ENCODE data around the gene ATXN7L3. TPM values are rescaled to one million over a fixed set of nuclear protein-coding genes. Genes with fewer than 3 reads are reported as not detected.

The ATXN7L3 gene
- total RNA-seq, 4 donors from 2014 or later = 4.6 to 98.4 (median 36.2) TPM

- Histone ChIP-seq H3K27ac (peak overlapping the region; percentile 28 to 65), H3K4me1 (peaks cover 0 to 14% of the 10 kb centered on the region in 2 donors), H3K27me3 (no peaks in the 10 kb centered on the region), H3K9me3 (no peaks in the 10 kb centered on the region), H3K36me3 (no peaks in the 10 kb centered on the region), H3K4me3 (no peak overlapping the region)
- TF ChIP-seq POLR2A (IDR thresholded peaks at IDR 0.05) (no peak), CTCF (IDR thresholded peaks at IDR 0.05) (no peak)
- no peak for DNase-seq
- intact Hi-C loops (cut with DNase I; ENCODE audit: low total_unique reads) = loop anchor here (5.0 kb wide), 1 partner anchor 122 kb away; no protein-coding TSS in a partner anchor
Observed at GRCh38 chr17:44209786-44210341, 10.2 kb upstream of the ATXN7L3 start.

DNA sequence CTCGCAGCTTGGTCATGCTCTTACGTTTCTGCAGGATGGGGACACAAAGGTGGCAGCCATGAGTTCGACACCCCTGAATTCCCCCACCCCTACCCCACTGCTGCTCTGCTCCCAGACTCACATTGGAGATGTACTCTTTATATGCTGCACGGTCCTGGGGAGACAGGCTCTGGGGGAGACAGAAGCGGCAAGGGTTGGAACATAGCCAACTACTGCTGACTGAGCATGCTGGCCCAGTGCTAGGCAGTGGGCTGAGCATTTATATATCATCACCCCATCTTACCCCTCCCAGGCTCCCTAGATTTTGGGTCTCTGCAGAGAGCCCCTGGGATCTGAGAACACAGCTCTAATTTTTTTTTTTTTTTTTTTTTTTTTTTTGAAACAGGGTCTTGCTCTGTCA lies 8.1 kb upstream of the ATXN7L3 start:
- intact Hi-C loops (cut with DNase I; ENCODE audit: low total_unique reads) = no loop called here
- H3K27me3 ChIP-seq = no peaks in the 10 kb centered on the region
- peaks cover 0 to 14% of the 10 kb centered on the region in 2 donors for H3K4me1 ChIP-seq
- DNase-seq = no peak
- no peak overlapping the region for H3K4me3 ChIP-seq
- H3K27ac ChIP-seq = no peak overlapping the region
- no peaks in the 10 kb centered on the region for H3K36me3 ChIP-seq
- TF ChIP-seq CTCF (IDR thresholded peaks at IDR 0.05) (no peak), POLR2A (IDR thresholded peaks at IDR 0.05) (no peak)
- no peaks in the 10 kb centered on the region for H3K9me3 ChIP-seq

DNA sequence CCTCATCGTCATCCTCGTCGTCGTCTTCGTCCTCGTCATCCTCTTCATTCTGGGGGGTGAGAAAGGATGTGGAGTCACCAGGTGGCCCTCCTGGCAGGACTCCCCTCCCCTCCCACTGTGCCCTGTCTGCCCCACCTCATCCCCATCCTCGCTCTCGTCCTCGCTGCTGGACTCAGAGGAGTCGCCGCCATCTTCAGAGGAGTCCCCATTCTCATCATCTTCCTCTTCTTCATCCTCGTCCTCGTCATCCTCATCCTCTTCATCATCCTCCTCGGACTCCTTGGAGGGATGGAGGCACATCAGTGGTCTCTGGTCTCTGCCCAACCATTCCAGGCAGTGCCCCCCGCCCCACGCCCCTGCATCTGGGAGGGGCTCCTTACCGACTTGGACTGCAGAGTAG lies 7.6 kb upstream of the ATXN7L3 start:
- no peaks in the 10 kb centered on the region for H3K36me3 ChIP-seq
- no peak for TF ChIP-seq CTCF (IDR thresholded peaks at IDR 0.05)
- intact Hi-C loops (cut with DNase I; ENCODE audit: low total_unique reads) = no loop called here
- peaks cover 0 to 14% of the 10 kb centered on the region in 2 donors for H3K4me1 ChIP-seq
- H3K27ac ChIP-seq = no peak overlapping the region
- no peaks in the 10 kb centered on the region for H3K27me3 ChIP-seq
- H3K4me3 ChIP-seq = no peak overlapping the region
- H3K9me3 ChIP-seq = no peaks in the 10 kb centered on the region
- DNase-seq = no peak

- intact Hi-C loops (cut with DNase I; ENCODE audit: low total_unique reads) = no loop called here
- no peak for DNase-seq
- TF ChIP-seq CTCF (IDR thresholded peaks at IDR 0.05) (no peak), POLR2A (IDR thresholded peaks at IDR 0.05) (no peak)
- Histone ChIP-seq H3K36me3 (no peaks in the 10 kb centered on the region), H3K27me3 (no peaks in the 10 kb centered on the region), H3K27ac (no peak overlapping the region), H3K9me3 (no peaks in the 10 kb centered on the region), H3K4me3 (no peak overlapping the region), H3K4me1 (peaks cover 0 to 14% of the 10 kb centered on the region in 2 donors)
Observed at GRCh38 chr17:44206825-44207155, 7.1 kb upstream of the ATXN7L3 start.

DNA sequence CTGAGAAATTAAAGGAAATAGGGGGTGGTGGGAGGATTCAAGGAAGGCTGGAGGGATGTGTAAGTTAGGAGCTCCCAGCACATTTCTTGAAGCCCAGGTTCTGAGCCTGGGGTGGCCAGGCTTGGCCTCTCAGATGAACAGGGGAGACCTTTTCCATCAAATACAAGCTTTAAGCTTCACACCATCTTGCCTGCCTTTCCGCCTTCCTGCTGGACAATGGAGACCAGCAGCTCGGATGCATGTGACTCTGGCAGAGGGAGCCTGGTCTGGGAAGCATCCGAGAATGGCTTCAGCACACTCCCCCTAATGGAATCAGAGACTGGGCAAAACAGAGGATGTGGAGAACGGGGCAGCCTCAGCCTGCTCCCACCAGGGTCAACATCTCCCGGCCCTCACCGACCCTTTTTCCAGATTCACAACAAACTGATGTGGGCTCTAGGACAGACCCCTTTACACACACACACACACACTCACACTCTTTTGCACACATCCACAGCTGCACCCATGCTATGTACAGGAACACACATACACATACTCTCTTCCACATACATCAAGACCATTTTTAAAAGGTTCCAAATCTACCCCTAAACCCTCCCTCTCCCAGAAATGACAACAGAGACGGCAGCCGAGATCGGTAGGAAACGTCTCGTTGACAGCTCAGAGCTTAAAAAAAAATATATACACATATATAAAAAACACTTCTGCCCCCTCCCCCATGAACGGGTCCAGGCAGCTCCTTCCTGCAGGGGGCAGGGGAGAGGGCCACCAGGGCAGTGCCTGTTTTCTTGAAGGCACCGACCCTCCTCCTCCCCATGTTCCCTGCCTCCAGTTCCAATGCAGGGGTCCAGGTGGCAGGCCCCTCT lies 6.5 kb upstream of the ATXN7L3 start:
- Histone ChIP-seq H3K27me3 (no peaks in the 10 kb centered on the region), H3K36me3 (no peaks in the 10 kb centered on the region), H3K9me3 (no peaks in the 10 kb centered on the region), H3K4me1 (peaks cover 0 to 12% of the 10 kb centered on the region in 2 donors), H3K4me3 (no peak overlapping the region), H3K27ac (no peak overlapping the region)
- DNase-seq = no peak
- intact Hi-C loops (cut with DNase I; ENCODE audit: low total_unique reads) = no loop called here
- TF ChIP-seq POLR2A (IDR thresholded peaks at IDR 0.05) = no peak
- TF ChIP-seq CTCF (IDR thresholded peaks at IDR 0.05) = no peak

All from uterus (tissue), 4 donors.